Measurements from ENCODE around the gene SFXN4.
"Not testable (repeated sequence)": the region's sequence is repeated elsewhere in the genome, so short reads cannot be mapped to it uniquely, and the experiment has no call there.

The SFXN4 gene

DNA sequence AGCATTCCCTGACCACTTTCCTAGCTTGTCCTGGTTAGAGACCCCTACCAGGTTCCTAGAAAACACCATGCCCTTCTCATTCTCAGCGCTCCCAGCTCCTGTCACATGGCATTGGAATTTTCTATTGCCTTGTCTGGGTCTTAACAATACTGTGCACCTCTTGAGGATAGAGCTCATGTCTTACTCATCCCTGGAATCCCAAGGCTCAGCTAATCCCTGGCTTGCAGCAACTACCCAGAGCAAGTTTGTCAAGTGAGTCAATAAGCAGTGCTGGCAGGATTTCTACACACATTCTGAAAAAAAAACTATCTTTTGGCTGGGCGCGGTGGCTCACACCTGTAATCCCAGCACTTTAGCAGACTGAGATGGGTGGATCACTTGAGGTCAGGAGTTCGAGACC lies 24.8 kb upstream of the SFXN4 start:
- no peak for DNase-seq

DNA sequence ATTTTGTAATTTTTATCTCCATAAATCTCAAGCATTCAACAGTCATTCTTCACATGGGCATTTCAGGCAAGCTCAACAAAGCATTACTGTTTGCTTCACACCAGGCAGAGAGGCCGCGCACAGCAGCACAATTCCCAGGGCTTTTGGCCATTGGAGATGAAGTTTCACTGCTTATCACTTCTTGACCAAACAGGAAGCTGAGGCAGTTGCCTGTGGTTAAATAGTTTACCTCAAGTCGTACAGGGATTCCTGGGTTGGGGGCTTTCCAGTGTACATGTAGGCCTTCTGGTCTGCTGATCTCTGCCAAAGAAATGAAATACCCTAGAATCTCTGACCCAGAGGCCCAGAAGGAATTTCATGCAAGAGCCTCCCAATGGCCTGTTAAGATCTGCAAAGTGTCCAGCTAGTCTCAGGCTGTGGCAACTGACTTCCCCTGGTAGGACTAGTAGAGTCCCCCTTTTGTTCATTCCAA lies 24.3 kb upstream of the SFXN4 start:
- DNase-seq: no peak

DNA sequence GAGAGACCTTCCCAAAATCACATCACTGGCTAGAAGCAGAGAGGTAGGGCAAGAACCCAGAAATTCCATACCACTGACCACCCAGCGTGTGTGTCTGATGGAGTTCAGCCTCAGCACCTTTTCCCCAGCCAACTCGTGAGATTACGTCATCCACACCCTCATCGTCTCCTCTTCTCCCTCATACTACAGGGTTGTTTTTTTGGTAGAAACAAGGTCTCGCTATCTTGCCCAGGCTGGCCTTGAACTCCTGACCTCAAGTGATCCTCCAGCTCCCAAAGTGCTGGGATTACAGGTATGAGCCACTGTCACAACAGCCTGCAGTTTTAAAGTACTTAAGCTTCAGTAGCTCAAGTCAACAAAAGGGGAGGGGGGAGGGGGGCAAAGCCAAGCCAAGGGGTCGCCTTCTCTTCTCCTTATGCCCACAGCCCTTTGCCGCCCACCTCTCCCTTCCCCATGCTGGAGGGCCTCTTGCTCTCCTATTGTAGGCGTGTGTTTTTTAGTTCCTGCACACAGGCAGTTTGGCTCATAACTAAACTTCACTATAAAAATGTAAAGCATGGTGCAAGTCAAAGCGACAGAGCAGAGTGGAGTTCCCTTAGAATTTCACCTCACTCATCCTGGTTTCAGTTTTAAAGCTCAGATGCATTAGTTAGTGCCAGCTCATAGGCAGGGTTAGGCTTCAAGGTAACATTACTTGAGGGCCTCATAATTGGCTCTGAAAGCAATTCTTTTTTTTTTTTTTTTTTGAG lies 18.3 kb upstream of the SFXN4 start:
- DNase-seq: no peak

DNA sequence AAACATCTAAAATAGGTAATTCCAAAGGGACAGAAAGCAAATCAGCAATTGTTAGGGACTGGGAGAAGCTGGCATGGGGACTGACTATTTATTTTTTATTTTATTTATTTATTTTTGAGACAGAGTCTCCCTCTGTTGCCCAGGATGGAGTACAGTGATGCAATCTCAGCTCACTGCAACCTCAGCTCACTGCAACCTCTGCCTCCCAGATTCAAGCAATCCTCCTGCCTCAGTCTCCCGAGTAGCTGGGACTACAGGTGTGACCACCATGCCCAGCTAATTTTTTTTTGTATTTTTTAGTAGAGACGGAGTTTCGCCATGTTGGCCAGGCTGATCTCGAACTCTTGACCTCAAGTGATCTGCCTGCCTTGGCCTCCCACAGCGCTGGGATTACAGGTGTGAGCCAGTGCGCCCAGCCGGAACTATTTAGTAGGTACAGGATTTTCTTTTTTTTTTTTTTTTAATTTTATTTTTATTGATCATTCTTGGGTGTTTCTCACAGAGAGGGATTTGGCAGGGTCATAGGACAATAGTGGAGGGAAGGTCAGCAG lies 15.4 kb upstream of the SFXN4 start:
- DNase-seq: not testable (repeated sequence)

DNA sequence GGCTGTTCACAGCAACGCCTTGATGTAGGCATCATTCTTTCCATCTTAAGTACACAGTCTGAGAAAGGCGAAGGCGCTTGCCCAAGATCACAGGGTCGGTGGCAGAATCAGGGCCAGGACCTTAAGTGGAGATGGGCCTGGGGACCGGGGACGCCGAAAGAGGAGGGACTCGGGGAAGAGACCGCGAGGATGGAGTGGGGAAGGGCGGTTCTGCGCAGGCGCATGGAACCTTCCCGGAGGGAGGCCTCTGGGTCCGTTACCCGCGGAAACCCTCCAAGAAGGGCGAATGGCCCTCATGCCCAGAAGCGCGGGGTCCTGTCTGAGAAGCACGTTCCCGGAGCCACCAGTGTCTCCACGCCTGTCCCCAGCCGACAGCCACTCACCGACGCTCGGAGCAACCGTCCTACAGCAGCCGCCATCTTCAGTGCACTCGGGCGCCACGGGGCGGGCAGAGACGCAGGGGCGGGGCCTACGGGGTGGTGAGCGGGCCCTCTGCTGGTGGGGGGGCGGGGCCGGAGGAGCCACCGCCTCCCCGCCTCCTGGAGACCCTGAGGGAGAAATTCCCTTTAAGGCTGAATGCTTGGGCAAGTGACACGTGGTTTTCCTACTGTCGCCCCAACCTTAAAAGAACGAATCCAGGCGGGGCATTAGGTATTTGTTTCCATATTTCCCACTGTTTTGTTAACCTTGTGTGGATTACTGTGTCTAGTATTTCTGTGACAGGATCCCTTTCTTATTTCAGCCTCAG lies 13.0 kb upstream of the SFXN4 start, which contains the start of gene PRDX3:
TSS of gene PRDX3 (minus strand) at position 441 of the 748 bp plus-strand sequence. CDS start at position 419, 22 bp downstream.
- DNase-seq: peak; percentile 94 to 96

DNA sequence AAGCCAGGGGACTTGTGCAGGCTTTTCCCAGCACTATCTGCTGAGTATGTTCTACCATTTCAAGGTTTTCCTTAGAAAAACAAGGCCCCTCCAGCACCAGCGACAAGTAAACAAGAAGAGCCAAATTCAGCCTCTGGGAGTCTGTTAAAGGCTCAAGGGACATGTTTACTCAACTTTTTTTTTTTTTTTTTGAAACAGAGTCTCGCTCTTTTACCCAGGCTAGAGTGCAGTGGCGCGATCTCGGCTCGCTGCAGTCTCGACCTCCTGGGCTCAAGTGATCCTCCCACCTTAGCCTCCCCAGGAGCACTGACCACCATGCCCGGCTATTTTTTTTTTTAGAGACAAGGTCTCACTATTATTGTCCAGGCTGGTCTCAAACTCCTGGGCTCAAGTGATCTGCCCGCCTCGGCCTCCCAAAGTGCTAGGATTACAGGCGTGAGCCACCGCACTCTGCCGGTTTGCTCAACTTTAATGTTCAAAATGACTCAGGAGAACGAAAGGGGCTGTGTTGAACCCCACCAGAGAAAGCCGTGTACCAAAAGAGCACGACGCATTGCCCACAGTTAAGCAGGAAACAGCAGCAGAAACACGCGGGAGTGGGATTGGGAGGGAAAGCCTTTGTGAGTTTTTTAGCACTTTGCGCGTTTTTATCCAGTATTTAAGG lies 12.3 kb upstream of the SFXN4 start:
- DNase-seq: no peak

DNA sequence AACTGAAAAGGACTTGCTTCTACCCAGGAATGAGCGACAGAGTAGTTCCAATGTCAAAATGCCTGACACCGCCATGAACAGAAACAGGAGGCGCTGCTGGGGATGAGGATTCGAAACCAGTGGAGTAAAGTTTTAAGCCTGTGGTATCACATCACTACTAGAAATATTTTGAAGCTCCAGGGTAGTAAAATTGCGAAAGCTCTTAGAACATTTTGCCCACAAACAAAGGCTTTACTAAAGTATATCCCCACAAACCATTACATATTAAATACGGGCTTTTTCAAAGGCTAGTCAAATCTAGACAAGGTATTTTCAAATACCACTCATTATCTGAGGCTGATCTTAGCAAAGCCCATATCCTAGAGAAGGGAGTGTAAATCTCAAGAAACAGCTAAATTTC lies 10.7 kb upstream of the SFXN4 start:
- DNase-seq: no peak

DNA sequence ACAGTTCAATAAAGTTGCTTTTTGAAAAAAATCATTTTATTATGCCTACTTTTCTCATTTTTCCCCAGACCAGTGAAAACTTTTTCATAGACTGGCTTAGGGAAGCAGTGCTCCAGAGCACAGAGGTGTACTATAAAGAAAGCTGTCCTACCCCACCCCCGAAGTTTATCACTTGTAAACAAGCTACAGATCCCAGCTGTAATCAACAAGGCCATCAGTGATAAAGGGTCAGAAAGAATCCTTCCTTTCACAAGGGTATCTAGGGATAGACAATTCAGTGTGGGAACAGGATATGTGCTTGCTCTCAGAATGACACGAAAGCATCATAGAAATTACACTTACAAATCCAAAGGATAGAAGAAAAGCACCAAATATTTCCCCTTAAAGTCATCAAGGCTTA lies 8.6 kb upstream of the SFXN4 start:
- no peak for DNase-seq

DNA sequence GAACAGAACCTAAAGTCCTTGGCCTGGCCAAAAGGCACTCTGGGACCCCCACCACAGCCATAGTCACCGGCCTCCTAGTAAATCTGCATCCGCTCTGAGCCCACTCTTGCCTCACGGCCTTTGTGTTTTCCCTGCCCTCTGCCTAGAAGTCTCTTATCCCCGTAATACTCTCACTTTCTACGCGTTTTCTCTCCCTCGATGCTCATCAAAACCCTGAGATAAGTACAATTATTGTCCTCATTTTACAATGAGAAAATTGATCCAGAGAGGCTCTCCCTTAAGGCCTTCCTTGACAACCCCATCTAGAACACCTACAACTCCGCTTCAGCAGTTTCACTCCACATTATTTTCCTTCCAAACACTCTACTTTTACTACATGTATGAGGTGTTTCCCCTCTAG lies 1.5 kb upstream of the SFXN4 start:
- no peak for DNase-seq

DNA sequence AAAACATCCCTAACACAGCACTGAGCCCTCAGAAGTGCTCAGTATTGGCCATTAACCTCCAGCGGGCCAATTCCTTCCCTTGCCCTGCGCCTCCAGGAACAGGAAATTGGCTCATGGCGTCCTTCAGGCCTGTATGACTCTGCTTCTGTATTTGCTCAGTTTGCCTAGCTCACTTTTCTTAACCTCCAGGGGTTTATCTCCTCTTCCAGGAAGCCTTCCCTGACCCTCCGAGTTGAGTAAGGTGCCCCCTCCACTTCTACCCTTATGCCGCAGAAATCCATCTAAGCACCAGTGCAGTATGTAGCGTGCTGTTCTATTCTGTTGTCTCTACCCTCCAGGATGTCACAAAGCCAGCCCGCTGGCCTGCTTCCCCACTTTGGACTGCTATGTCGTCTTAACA lies 1.1 kb upstream of the SFXN4 start:
- DNase-seq: no peak

DNA sequence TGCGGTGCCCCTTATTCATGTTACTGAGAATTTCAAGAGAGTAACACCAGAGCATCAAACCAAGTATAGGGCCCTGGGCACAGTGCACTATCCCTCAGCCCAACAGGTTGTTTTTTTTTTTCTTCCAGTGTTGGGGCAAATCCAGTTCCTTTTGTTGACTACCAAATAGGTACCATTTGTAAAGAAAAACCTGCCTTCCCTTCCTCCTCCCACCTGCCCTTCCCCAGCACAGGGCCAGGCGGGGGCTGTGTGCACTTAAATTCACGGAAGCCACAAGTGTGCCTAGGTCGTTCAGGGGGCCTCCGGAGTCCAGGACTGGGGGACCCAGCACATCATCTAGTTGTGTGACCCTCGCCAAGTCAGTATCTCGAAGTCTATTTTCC lies 595 bp upstream of the SFXN4 start:
- DNase-seq: no peak

DNA sequence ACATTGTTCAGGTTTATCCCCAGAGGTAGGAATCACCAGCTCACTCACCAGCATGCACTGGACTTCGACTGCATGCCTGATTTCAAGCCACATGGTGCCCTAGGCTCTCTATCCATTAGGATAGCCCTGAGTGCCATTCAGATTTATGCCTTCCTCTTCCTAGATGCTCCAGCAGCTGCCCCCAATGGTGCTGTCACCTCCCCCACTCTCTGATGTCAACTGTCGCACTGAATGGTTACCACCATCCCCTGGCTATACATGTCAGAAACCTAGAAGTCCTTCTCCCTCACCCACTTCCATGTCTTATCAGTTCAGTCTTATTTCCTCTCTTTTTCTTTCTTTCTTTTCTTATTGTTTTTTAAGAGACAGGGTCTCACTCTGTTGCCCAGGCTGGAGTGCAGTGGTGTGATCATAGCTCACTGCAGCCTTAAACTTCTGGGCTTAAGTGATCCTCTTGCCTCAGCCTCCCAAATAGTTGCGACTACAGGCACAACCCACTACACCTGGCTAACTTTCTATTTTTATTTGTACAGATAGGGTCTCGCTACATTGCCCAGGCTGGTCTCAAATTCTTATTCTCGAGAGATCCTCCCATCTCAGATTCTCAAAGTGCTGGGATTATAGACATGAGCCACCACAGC lies 2.9 kb downstream of the SFXN4 start:
- no peak for DNase-seq

DNA sequence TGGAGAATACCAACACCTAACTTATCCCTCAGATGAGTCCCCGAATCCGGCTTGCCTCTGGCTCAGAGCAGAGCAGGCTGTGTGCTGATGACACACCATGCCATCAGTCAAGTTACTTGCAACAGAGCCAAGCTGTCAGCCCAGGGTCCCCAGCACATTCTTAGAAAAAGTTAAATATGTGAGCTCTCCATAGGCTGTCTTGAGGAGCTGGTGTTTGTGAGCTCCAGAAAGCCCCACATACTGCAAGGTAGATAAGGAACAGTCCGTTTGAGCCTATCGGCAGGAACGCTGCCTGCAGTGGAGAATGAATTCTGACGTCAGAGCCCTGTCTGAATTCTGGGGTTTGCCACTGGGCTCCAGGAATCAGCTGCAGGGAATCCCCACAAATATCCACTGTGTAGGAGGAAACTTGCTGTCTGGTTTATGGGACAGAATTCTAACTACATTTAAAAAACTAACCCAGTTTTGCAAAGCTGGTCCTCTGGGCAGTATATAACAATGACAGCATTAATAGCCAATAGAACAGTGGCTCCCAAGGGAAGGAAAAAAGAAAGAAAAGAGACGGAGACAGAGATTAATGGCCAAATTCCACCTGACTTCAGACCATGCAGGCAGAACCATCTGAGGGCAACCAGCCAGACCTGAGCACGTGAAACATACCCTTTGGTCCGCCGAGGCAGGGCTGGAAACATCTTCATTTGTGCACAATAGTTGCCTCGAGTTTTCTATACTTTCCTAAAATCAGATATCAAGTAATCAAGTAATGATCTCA lies 3.6 kb downstream of the SFXN4 start:
- DNase-seq: no peak

DNA sequence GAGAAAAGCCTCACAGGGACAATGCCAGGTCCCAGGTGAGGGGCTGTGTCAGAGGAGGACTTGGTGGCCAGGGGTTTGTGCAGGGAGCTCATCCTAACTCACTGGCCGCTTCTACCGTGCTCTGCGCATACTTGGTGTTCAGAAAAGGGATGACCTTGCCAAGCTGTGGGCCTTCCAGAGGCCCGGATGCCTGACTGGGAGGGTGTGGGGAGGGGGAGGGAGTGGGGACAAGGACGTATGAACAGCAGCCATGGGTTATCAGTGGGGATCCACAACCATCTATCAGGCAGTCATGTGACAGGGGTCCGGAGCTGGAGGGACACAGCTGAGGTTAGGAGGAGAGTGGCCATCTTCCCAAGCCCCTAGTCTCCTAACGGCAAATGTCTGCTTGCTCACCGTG lies 6.2 kb downstream of the SFXN4 start:
- DNase-seq: no peak

DNA sequence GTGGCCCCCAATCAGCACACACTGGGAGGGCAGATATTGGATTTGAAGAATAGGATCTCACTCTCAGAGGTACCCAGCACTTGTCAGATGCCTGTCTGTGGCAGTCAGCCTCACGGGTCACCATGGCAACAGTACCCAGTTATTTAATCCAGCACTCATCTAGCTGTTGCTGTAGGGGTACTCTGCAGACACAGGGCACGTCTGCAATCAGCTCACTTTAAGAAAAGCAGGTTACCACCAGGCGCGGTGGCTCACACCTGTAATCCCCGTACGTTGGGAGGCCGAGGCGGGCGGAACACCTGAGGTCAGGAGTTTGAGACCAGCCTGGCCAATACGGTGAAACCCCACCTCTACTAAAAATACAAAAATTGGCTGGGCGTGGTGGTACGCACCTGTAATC lies 11.9 kb downstream of the SFXN4 start:
- DNase-seq: no peak

DNA sequence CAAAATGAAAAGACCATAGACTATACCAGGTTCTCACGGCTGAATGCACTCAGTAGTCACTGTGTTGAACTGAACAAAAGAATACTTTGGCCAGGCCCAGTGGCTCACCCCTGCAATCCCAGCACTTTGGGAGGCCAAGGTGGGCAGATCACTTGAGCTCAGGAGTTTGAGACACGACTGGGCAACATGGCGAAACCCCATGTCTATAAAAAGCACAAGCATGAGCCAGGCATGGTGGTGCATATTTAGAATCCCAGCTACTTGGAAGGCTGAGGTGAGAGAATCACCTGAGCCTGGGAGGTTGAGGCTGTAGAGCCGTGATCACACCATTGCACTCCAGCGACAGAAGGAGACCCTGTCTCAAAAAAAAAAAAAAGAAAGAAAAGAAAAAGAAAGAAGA lies 12.5 kb downstream of the SFXN4 start:
- no peak for DNase-seq

DNA sequence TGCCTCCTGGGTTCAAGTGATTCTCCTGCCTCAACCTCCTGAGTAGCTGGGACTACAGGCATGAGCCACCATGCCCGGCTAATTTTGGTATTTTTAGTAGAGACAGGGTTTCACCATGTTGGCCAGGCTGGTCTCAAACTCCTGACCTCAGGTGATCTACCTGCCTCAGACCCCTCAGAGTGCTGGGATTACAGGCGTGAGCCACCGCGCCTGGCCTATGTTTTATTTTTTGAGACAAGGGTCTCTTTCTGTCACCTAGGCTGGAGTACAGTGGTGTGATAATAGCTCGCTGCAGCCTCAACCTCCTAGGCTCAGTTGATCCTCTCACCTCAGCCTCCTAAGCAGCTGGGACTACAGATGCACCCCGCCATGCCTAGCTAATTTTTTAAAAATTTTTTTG lies 13.9 kb downstream of the SFXN4 start:
- not testable (repeated sequence) for DNase-seq

DNA sequence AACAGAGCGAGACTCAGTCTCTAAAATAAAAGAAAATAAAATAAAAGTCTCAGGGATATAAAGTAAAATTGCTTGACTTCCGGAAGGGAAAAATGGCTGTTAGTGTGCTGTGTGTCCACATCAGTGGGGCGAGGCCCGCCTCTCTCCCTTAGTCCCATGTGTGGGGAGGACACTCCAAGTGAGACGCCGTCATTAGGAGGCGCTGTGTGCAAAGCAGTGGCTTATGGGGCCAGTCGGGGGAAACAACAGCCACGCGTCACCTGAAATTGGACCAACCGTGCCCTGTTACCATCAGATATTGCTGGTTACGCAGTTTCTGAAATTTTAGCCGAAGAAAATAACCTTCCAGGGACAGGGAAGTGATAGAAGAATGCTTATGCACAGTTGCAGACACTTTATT lies 15.8 kb downstream of the SFXN4 start:
- DNase-seq: no peak

DNA sequence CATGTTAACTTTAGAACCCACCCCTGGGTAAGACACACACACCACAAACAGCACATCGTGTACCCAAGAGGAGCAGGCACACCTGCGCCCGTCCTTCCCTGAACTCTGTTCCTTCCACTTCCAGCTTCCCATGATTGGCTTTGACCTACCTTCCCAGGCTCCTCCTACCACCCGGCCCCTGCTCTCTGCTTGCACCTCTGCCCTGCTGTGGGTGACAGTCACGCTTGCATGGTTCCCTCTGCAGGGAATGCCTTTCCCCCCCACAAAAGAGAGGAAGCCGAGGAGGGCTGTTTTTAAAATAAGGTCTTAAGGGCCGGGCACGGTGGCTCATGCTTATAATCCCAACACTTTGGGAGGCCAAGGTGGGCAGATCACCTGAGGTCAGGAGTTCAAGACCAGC lies 16.4 kb downstream of the SFXN4 start:
- no peak for DNase-seq

DNA sequence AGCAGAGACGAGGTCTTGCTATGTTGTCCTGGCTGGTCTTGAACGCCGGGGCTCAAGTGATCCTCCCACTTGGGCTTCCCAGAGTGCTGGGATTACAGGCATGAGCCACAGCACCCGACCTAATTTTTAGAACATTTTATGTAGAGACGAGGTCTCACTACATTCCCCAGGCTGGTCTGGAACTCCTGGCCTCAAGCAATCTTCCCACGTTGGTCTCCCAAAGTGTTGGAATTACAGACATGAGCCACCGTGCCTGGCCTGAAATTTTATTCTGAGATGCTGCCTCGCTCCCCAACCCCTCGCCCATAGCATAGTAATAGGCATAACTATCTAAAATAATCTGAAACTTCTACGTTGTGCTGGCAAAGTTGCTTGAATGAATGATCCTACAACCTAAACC lies 21.9 kb downstream of the SFXN4 start:
- DNase-seq: no peak

DNA sequence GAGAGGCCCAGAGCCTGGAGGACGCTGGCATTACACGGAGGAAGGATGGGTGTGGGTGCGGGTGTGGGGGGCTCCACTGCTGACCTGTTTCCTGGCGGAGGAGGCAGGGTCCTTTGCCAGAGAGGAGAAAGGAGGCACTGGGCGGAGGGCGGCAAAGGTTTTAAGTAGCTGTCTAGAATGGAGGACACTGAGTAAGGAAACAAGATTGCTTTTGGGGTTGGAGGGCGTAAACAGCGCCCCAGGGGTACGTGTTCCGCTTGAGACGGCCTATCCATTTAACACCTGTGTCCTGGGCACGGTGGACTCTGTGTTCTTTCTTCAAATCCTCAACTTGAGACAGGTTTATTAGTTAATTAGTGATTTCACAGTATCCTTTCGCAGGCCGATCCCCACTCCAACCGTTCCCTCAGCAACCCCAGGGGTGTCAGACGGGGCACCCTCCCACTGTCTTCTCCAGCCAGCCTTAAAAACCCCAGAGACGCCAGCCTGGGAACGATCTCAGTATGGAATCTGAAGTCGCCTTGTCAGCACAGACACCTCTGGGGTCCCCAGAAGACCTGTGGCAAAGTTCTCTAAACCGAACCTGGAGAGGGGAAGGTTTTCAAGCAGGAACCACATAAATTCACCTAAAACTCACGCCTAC lies 24.8 kb downstream of the SFXN4 start:
- no peak for DNase-seq
